Measurements from ENCODE around the gene MAP3K5.

The MAP3K5 gene

DNA sequence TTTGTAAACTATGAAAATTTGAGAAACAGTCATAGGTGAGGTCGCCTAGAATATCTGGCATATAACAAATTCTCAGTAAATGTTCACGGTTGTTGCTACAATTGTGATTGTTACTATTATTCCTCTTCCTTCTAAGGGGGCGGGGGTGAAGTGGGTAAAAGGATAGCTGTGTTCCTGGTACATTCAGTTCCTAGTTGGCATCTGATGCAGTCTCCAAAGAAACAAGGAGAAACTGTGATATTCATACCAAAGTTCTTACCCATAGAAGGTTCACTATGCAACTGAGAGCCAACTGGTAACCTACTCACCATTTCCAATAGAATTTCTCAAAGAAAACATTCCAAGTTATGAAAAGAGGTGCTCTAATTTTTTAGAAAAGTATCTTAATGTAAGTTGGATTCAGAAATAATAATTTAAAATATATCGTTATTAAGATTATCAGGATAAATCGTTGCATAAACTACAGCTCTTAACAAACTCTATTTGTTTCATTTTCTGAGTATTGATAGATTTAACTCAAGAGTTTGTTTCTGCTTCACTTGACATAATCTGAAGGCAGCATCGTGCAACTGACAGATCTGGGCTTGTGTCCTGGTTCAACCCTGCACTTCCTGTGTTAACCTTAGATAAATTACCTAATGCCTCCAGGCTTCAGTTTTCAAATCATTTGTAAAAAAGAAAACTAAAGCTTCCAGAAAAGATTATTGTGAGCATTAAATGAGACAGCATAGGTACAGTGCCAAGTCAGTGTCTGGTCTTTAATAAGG lies 228.7 kb downstream of the MAP3K5 start:
- DNase-seq = no peak

DNA sequence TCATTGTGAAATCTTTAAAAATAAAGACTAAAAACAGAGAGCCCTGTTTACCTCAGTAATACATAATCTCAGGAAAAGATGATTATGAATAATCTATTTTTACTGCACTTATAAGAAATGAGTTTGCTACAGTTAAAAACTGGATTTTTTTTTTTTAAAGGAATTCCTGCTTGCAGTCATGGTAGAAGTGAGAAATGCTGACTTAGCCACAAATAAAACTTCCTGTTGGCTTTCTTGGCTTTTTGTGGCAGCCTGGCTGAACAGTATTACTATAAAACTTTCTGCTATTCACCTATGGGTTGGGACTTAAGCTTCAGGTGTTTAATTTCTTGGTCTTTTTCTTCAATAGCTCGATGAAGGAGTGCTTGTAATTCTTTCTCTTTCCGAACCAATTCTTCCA lies 230.1 kb downstream of the MAP3K5 start:
- DNase-seq = no peak

DNA sequence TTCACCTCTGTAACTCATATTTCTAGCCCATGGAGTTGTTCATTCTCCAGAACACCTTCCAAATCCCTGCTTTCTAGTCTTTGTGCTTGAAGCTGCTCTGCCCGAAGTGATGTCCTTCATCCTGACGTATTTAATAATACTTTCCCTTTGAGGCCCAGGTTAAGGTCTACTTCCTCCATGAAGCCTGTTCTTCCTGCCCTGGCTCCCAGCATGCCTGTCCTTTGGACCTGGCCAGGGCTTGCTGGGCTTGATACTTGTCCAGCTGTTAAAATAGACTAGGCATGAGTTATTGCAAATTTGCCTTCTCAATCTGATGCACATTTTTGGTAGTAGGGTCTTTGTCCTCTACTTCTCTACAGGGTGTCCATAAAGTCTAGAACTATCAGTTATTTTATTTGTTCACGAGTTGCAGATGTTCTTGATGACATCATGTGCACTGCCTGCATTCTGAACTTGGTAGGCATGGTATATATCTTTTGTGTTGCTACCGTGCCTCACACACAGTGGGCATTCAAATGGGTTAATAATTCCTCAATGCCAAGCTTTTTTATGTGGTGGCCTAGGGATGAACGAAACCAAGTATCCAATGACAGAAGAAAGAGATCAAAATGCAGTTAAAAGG lies 239.0 kb downstream of the MAP3K5 start:
- no peak for DNase-seq

DNA sequence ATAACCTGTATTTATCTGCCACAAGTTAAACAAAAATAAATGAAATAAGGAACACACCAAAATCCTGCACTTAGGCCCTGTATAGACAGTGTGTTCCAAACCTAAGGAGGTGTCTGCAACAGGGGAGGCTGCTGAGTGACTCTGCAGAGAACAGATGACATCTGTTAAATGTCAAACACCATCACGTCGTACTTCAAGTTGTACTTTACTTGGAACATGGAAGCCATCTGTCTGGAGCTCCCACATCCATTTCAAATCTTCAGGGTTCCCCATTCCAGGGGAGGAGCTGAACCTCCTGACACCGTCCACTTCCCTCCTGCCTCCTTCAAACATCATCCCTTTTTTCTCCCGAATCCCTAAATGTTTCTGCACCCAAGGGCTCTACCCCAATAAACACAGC lies 240.2 kb downstream of the MAP3K5 start:
- DNase-seq = no peak

DNA sequence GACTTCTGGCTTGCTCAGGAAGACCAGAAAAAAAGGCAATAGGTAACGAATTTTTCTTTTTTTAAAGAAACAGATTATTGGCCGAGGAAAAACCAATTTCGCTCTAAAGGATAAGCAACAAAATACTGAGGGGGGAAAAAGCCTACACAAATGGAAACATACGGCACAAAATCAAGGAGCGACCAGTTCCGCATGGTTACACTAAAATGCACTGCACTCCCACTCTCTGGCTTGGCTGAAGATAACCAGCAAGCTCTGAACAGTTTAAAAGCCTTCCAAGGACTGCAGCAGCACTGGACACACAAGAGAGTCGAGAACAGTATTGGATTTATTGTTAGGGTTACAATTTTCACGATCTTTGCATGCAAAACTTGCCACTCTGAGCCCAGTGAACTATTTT lies 241.2 kb downstream of the MAP3K5 start:
- DNase-seq = no peak

DNA sequence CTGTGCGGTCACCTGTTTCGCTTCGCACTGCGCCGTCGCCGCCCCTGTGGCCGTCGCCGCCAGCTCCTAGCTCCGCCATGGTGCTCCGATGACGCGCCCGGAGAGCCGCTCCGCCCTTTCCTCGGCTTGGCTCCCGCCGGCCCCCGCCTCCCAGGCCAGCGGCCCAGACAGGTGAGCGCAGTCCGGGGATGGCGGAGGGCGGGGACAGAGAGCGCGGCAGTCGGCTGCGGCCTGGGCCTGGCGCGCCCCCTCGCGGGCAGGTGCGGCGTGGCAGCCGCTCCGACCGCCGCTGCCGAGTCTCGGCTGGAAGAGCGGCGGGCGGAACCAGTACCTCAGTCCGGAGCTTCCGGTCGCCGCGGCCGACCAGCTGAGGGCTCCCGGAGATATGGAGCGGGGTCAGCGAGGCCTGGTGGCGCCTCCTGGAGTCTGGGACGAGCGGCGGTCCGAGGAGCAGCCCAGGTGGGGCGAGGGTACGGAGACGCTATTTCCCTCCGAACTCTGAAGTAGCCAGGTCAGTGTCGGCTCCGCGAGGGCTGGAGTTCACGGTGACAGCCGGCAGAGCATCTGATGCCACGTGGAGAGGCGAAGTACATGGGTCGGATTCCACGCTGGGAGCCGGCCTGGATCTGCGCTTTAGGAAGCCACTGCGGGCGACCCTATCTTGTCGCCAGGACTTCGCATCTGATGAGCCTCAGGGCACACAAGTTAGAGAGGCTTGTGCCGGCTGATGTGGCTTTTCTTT lies 241.8 kb downstream of the MAP3K5 start, which contains the start of gene MAP7:
Gene MAP7 (minus strand): TSS at position 93 of the 742 bp plus-strand sequence. CDS start 14 bp downstream, at position 79.
- no peak for DNase-seq

DNA sequence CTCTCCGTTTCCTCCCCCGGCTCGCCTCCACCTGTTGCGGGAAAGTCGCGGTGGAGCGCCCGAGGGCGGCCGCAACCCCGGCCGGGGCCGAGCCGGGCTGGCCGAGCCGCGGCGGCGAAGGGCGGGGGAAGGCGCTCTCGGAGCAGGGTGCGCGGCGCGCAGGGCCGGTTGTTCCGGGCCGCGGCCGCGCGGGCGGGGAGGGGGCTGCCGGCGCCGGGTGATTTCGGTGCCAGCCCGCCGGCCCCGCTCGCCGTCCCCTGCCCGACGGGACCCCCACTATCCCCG lies 242.3 kb downstream of the MAP3K5 start:
- DNase-seq = no peak

DNA sequence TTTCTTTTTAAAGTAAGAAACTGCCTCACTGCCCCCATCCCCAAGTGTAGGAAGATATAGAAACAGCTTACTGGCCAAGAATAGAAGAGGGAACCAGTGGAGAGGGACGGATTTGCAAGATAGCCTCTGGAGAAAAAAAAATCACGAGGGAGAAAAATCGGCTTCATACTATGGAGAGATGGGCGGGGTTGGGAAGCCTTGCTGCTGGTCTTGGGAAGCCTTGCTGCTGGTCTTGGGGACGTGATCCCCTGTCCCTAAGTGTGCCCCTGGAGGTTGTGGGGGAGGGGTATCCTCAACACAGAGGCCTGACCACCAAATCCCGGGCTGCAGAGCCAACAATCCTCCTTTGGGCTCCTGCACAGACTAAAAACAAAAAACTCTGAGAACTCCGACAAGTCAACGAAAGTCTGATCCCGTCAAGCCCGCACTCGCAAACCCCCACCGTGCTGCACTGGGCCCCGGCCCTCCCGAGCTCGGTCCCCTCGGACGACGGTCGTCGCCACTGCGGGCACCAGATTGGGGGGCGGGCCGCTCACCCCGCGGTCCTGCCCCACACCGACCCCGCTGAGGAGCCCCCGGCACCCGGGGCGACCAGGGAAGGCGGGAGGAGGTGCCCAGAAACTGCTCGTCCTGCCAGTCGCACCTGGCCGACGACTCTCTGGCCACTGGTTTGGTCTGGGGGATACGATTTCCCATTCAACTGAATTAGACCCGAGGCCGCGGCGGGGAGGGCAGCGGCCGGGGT lies 242.8 kb downstream of the MAP3K5 start:
- DNase-seq = no peak

DNA sequence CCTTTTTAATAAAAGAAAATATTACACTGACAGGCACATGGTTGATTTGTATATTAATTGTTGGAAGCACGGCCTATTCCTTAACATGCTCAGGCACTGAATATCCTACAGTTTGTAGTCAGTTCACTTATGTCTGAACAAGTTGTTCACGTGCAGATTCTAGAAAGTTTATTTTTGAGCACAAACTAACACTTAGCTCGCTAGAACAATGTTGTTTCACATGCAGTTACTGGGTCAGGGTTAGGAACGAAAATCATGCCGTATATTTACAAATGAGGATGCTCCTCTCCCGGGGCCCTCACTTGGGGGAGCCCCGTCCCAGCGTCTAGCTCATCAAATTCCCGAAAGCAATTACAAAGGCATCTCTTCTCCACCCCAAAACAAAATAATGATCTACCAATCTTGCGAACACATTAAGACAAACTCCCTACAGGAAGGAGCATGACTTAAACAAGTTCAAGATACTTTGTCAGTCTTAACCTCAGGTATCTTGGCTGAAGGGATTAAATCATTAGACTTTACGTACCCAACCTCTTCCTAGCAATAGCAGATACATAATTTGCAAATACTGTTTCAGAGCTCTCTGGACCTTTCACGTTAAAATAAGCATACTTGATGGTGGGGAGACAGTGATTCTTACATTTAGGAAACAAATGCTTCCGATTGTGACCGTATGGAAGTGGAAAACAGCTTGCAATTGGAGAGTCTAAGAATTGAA lies 243.5 kb downstream of the MAP3K5 start:
- DNase-seq = no peak

DNA sequence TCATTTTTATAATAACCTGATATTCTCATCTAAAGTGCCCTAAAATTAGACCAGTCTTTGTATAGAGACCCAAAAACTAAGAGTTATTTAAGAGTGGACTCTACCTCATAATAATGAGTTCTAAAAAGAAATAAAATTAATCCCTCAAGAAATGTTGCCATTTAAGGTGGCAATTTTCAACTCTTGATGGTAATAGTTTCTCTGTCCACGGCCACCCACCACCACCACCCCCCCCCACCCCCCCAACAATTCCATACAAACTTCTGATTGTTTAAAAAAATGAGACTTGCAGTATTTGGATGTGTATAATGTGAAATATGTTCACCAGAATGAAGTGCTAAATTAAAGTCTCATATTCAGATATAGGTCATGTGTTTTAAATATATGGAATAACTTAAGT lies 244.4 kb downstream of the MAP3K5 start:
- no peak for DNase-seq

DNA sequence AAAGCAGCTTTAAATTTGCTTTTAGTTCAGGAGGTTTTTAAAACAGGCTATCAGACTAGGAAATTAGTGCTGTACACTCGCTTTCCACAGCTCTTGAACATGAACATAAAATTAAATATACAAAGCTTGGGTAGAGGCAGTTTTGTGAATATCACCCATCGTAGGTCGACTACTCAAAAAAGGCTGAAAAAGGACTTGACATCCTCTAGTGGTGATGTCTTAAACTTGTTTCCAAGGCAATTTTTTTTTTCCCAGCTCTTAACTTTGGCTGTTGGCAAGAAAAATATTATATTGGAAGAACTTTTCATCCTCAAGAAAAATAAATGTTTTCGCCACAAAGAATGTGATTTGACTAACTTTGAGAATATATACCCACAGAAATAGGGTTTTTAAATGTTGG lies 244.9 kb downstream of the MAP3K5 start:
- peak; percentile 18 for DNase-seq

DNA sequence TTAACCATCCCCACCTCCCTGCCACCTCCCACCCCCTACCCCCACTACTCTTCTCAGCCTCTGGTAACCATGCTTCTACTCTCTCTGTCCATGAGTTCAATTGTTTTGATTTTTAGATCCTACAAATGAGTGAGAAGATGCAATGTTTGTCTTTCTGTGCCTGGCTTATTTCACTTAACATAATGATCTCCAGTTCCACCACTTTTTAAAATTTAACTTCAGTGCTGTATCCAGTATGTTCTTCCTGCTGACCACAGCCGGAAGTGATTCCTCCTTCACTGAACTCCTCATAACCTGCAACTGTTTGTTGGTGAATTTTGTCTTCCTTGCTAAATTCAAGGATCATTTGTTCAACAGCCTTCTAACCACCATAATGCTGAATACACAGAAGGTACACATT lies 245.9 kb downstream of the MAP3K5 start:
- DNase-seq = no peak

DNA sequence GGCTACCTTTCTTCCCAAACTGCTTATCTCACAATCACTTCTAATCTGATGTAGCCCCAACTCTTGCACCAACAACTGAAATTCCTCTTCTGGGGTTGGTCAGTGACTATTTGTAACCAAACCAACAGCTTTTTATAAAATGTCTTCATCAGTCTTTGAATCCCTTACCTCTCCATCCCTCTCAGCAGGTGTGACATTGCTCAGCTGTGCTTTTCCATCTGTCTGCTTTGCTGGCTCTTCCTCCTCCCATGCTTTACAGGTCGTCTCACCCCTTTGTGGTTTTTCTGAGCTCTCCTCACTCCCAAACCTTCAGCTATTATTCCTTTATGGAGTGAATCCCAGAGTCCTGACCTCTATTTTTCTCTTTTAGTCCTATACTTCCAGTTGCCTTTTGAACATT lies 248.0 kb downstream of the MAP3K5 start:
- no peak for DNase-seq

DNA sequence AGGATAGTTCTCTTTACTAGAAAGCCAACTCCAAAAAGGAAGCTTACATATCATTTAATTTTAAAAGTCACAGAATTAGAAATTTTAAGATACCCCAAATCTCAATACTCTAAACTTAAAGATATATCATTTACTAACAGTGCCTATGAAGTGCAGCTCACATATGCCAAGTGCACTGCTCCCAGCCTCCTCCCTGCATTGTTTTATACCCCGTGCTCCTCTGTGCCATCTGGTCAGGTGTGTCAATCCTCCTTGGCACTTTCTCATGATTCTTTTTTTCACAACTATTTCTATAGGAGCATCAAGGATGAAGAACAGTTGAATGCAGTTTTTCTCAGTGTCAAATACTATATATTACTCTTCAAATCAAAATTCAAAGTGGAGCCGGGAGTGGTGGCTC lies 250.9 kb downstream of the MAP3K5 start:
- no peak for DNase-seq

DNA sequence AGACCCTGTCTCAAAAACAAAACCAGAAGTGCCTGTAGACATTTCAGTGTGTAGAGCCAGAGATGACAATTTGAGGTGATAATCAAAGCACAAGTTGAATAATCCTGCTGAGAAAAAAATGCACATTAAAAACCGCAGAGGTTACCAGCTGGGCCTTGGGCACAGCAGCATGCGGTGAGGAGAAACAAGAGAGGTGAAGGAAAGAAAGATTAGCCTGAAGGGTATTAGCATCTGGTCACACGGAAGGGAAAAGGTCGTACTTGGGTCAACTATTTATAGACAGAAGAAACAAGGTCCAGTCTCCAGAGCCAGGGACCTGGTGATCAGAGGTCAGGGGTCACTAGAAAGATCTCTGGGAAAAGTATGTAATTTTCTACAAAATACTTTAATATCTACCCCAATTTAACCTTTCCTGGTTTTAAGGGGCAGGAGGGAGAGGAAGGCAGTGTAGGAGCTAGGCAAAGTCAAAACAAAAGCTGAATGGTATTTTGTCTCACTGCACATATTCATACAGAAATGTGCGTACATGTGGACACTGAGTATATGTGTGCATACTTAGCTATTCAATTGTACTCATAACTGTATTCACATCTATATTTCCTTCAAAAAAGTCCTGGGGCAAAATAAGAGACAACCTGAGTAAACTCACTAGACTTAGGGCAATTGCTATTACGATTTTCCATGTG lies 252.2 kb downstream of the MAP3K5 start:
- no peak for DNase-seq

DNA sequence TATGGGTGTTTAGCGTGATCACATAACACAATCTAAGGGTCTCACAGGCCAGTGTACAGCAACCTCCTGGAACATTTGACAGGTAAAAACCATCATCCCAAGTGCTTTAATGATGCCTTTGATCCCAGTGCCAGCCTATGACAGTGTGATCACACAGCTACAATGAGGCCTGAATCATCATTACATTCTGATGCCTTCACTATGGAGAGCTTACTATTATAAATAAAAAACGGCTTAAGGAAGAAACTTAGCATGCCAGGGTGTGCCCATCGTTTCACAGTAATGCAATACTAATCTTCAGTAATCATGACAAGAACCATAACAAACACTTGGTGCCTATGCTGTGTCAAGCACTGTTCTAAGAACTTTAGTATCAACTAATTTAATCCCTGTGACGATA lies 253.4 kb downstream of the MAP3K5 start:
- DNase-seq = no peak

DNA sequence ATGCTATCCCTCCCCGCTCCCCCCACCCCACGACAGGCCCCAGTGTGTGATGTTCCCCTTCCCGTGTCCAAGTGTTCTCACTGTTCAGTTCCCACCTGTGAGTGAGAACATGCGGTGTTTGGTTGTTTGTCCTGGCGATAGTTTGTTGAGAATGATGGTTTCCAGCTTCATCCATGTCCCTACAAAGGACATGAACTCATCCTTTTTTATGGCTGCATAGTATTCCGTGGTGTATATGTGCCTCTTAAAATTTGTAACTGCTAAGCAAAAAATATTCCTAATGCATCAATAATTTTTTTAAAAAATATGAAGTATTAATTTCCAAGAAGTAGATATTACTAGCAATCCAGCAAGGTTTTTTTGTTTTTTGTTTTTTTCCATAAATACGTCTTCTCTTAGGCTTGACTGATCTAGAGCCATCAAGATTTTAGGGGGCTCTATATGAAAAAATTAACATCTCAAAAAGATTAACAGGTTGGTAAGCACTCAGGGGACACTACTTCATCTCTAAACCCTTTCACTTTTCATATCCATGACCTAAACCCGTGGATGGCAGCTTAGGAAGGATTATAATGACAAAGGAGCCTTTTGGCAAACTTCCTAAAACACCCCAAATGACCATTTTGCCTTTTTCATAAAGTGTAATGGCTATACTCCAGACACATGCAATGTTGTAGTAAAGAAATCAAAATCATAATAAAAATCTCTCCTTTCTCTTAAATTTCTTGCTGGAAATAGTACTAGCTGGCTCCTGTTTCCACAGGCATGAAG lies 256.2 kb downstream of the MAP3K5 start:
- DNase-seq = no peak

DNA sequence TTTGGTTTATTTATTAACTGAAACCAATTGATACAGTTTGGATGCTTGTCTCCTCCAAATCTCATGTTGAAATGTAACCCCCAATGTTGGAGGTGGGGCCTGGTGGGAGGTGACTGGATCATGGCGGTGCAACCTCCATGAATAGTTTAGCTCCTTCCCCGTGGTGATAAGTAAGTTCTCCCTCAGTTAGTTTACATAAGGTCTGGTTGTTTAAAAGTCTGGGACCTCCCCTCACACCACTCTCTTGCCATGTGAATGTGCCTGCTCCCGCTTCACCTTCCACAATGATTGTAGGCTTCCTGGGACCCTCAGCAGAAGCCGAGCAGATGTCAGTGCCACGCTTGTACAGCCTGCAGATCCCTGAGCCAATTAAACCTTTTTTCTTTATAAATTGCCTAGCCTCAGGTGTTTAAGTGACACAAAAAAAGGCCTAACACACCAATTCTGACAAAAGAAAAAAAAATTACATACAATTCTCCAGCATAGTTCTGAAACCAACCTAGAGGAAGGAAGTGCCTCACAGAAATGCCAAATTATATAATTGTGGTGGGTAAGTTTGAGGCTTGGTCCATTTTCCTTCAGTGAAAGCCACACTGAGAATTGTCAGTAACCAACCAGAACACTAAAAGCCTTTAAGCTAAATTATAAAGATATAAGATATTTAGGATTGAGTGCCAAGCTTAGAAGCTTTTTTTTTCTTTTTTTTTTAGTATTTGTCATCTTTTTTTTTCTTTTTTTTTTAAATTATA lies 257.1 kb downstream of the MAP3K5 start:
- DNase-seq = no peak

DNA sequence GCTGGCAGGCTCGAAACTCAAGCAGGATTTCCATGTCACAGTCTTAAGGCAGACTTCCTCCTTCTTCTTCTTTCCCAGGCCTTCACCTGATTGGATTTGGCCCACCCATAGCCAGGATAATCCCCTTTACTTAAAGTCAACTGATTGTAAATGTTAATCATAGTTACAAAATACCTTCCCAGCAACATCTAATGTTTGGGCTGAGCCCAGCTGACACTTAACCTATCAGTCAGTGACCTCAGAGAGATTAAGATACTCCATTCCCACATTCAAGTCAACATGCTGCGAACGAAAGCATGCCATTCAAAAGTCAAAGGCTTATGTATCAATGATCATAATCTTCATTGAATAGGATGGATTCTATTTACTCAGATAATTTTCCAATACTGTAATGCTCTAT lies 258.0 kb downstream of the MAP3K5 start:
- no peak for DNase-seq

DNA sequence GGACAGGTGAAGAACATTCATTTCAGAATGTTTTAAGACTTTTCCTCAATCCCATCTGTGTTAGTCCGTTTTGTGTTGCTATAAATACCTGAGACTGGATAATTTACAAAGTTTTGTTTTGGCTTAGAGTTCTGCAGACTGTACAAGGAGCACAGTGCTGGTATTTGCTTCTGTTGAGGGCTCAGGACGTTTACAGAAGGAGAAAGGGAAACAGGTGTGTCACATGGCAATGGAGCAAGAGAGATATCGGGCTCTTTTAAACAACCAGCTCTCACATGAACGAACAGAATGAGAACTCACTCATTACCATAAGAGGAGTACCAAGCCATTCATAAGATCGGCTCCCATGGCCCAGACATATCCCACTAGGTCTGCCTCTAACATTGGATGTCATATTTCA lies 258.8 kb downstream of the MAP3K5 start:
- DNase-seq = no peak

DNA sequence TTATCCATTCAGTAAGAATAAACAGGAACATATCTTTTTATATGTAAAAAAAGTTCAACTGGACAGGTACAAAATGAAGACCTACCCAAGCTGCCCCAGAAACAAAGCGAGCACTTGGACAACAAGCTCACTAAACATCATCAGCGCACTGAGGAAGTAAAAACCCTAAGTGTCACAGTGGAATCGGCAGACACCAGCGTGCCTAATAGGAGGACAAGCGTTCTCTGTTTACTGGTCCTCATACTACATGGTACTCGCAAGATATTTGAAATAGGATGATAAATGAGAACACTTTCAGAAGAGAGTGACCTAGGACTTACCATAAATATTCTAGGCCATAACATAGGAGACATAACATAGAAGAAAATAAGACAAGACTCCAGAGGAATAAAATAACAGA lies 260.2 kb downstream of the MAP3K5 start:
- no peak for DNase-seq
